Measurements from ENCODE around the gene PRRC2B.

GRCh38 chr9:131367450-131367849 lies 26.4 kb upstream of the PRRC2B start:
- TF ChIP-seq CTCF (IDR thresholded peaks at IDR 0.05 in 2 of 3, conservative IDR thresholded peaks at IDR 0.05 in 1 of 3; ENCODE audit: borderline replicate concordance in 1 of 3, insufficient read depth in 1 of 3, low read depth in 2 of 3, low read length in 2 of 3) (no peak), EZH2 (IDR thresholded peaks at IDR 0.05) (no peak), CBX3 (IDR thresholded peaks at IDR 0.05; ENCODE audit: low read depth) (no peak), POLR2AphosphoS5 (IDR thresholded peaks at IDR 0.05; ENCODE audit: low read depth, low read length) (no peak), JUND (IDR thresholded peaks at IDR 0.05) (no peak), ELF1 (IDR thresholded peaks at IDR 0.05; ENCODE audit: borderline replicate concordance, low read depth) (no peak), POLR2A (IDR thresholded peaks at IDR 0.05; ENCODE audit: borderline replicate concordance, extremely low read depth, insufficient read depth, insufficient read length) (no peak), EGR1 (IDR thresholded peaks at IDR 0.05; ENCODE audit: low read depth) (no peak), SIN3A (IDR thresholded peaks at IDR 0.05; ENCODE audit: low read depth) (no peak), EZH2phosphoT487 (IDR thresholded peaks at IDR 0.05; ENCODE audit: borderline replicate concordance) (no peak), FOSL1 (IDR thresholded peaks at IDR 0.05; ENCODE audit: low read depth) (no peak), ZNF274 (IDR thresholded peaks at IDR 0.05; ENCODE audit: low read depth, low read length) (no peak), YY1 (IDR thresholded peaks at IDR 0.05; ENCODE audit: extremely low read depth, insufficient replicate concordance, low read depth, low read length) (no peak), CEBPB (IDR thresholded peaks at IDR 0.05; ENCODE audit: low read depth) (no peak)

Data from HCT116 (cell line).